DND-41 (cell line): ENCODE measurements around the gene DBNDD2.

ENCODE experiments used
- EZH2 ChIP-seq: IDR thresholded peaks from 3 replicates; pipeline ENCODE4 v1.6.1; 2012; ENCODE audit warnings: borderline replicate concordance, low read depth, mild to moderate bottlenecking, moderate library complexity, low read length, inconsistent platforms; ENCODE audit not compliant: severe bottlenecking
- TF ChIP-seq, protein P1 (sequence below): IDR thresholded peaks from 2 replicates; pipeline ENCODE4 v1.5.1; 2012; ENCODE audit warnings: borderline replicate concordance, low read length, moderate library complexity, mild to moderate bottlenecking; ENCODE audit not compliant: poor library complexity, severe bottlenecking; ENCODE audit errors: extremely low read depth

DNA sequence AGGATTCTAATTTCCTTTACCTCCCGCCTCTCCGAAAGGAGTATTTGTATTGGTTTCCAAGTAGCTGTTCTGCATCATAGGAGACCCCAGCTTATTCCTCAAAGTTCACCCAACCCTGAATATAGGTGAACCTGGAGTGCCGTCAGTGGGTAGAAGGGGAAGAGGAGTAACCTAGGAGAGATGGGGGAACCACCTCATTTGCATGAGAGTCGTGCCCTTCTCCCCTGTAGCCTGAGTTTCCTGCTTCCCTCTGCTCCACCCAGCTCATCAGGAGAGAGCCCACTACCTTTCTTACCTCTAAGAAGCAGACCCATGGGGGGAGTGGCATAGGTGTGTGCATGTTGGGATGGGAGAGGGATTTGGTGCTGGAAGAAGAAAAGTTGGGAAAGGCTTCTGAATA is 44.1 kb downstream of the DBNDD2 start:
- TF ChIP-seq, protein P1, sequence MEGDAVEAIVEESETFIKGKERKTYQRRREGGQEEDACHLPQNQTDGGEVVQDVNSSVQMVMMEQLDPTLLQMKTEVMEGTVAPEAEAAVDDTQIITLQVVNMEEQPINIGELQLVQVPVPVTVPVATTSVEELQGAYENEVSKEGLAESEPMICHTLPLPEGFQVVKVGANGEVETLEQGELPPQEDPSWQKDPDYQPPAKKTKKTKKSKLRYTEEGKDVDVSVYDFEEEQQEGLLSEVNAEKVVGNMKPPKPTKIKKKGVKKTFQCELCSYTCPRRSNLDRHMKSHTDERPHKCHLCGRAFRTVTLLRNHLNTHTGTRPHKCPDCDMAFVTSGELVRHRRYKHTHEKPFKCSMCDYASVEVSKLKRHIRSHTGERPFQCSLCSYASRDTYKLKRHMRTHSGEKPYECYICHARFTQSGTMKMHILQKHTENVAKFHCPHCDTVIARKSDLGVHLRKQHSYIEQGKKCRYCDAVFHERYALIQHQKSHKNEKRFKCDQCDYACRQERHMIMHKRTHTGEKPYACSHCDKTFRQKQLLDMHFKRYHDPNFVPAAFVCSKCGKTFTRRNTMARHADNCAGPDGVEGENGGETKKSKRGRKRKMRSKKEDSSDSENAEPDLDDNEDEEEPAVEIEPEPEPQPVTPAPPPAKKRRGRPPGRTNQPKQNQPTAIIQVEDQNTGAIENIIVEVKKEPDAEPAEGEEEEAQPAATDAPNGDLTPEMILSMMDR: no peak
- TF ChIP-seq EZH2: no peak
